NB4 (cell line): ENCODE measurements around the gene C1QTNF1.

Experiments
- DNase-seq: peaks from one replicate; pipeline ENCODE4 v3.0.0; 2010; ENCODE audit warnings: low read depth
- H3K4me3 ChIP-seq: one replicate; pipeline ENCODE4 v1.5.1; 2011; ENCODE audit warnings: mild to moderate bottlenecking, low read depth, low read length, moderate library complexity
- MYC ChIP-seq: IDR thresholded peaks from 2 replicates; pipeline ENCODE4 v1.6.1; 2011; ENCODE audit warnings: low read depth, low read length
- POLR2A ChIP-seq: IDR thresholded peaks from 2 replicates; pipeline ENCODE4 v1.6.1; 2011; ENCODE audit warnings: mild to moderate bottlenecking; ENCODE audit not compliant: insufficient read length; ENCODE audit errors: extremely low read depth
- TF ChIP-seq, protein P1 (sequence below): IDR thresholded peaks from 2 replicates; pipeline ENCODE4 v1.6.1; 2011; ENCODE audit warnings: low read depth, low read length
- TF ChIP-seq, protein P2 (sequence below): IDR thresholded peaks from one replicate; pipeline ENCODE4 v1.5.1; 2012; ENCODE audit warnings: low read depth, low read length

C1QTNF1 gene

DNA sequence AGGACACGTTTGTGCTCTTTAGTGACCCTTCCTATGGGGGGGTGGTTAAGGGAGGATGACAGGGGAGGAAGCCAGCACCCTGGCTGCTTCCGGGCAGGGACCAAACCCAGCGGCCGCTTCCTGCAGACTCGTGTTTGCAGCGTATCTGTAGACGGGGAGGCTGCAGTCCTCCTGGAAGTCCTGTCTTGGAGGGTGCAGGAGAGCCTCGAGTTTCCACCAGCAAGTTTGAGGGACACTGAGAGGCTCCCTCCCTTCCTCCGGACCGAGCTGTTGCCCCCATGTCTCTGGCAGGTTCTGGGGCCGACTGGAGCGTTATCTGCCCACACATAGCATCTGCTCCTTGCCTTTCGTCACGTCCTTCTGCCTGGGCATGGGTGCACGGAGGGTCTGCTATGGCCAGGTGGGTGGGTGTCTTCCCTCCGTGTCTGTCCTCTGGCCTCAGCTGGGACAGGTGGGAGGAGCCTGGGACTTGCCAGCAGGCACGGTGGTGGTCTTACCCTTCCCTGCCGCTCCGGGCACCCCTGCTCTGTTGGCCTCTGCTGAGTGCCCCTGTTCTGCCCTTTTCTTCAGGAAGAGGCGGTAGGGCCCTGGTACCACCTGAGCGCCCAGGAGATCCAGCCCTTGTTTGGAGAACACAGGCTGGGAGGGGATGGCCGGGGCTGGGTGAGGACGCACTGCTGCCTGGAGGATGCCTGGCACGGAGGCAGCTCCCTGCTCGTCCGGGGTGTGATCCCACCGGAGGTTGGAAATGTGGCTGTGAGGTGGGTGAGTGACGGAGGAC, 59.4 kb downstream of the C1QTNF1 start:
- TF ChIP-seq, protein P1, sequence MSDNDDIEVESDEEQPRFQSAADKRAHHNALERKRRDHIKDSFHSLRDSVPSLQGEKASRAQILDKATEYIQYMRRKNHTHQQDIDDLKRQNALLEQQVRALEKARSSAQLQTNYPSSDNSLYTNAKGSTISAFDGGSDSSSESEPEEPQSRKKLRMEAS: no peak
- TF ChIP-seq MYC (no peak), POLR2A (no peak)
- no peak overlapping the region for H3K4me3 ChIP-seq
- no peak for DNase-seq

DNA sequence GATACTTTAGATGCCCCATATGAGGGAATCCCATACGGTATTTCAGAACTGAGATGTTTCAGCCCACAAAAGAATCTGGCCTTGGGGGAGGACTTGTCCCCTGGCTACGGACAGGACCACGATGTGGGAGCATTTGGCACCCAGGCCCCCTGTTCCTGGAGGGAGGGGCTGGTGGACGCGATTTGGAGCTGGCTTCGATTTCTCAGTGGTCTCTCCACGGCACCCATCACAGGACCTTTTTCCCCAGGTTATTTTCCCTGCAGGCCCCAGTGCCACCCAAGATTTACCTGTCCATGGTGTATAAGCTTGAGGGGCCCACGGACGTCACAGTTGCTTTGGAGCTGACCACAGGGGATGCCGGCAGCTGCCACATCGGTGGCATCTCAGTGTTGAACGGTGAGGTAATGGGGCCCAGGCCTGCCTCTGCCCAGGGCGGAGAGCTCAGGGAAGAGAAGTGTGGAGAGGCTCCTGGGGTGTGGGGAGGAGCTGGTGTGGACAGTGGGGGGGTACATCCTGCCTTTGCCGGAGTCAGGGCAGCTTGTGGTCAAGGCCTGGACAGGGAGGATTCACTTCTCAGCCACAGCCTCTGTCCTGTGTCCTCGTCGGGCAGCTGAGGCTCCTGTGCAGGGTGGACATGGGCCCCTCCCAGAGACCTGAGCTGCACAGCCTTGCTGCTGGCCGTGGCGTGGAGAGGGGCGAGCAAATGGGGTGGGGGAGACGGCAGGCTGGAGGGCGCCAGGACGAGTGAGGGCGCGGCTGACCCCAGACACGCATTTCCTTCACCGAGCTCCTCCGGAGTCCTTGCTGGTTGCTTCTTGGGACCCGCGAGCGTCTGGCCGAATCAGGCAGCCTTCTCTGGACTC, 60.6 kb downstream of the C1QTNF1 start:
- no peak for TF ChIP-seq MYC
- TF ChIP-seq, protein P1: no peak
- TF ChIP-seq, protein P2, sequence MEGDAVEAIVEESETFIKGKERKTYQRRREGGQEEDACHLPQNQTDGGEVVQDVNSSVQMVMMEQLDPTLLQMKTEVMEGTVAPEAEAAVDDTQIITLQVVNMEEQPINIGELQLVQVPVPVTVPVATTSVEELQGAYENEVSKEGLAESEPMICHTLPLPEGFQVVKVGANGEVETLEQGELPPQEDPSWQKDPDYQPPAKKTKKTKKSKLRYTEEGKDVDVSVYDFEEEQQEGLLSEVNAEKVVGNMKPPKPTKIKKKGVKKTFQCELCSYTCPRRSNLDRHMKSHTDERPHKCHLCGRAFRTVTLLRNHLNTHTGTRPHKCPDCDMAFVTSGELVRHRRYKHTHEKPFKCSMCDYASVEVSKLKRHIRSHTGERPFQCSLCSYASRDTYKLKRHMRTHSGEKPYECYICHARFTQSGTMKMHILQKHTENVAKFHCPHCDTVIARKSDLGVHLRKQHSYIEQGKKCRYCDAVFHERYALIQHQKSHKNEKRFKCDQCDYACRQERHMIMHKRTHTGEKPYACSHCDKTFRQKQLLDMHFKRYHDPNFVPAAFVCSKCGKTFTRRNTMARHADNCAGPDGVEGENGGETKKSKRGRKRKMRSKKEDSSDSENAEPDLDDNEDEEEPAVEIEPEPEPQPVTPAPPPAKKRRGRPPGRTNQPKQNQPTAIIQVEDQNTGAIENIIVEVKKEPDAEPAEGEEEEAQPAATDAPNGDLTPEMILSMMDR: no peak
- TF ChIP-seq POLR2A: no peak
- DNase-seq: no peak

DNA sequence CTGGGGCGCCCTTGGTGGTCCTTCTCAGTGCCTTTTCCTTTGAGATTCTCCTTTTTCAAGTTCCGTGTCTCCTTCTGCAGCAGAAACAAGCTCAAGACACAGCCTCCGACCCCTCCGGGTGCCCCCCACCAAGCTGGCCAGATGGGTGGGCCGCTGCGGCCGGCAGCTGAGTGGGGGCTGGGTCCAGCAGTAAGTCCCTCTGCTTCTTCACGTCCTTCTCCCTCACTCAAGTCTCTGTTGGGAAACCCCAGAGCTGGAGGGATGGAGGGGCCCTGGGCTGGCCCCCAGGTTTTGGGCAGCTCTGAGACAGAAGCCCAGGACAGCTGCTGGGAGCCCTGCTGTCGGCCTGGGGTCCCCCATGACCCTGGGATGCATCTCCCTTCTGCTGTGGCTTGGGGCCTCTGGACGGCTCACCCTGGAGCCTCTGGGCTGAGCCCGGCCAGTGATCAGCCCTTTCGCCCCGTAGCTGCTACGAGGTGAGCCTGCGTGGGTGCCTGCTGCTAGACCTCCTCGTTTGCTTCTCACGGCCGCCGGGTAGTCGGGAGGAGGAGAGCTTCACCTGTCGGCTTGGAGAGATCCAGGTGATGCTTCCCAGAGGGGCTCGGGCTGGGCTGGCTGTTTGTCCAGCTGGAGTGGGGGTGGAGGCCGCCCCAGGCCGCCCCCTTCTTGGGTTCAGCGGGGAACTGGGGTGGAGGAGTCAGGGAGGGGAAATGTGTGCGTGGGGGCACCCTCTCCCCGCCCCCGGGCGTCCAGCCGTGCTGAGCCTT, 61.4 kb downstream of the C1QTNF1 start:
- TF ChIP-seq POLR2A (no peak), MYC (no peak)
- TF ChIP-seq, protein P1: no peak
- TF ChIP-seq, protein P2: no peak
- no peak overlapping the region for H3K4me3 ChIP-seq
- DNase-seq: no peak

More for the DNA sequence above, 60.6 kb downstream of the C1QTNF1 start:
- no peak overlapping the region for H3K4me3 ChIP-seq

GRCh38 chr17:79085921-79086551, 62.1 kb downstream of the C1QTNF1 start:
- TF ChIP-seq, protein P2: no peak
- TF ChIP-seq MYC (no peak), POLR2A (no peak)
- TF ChIP-seq, protein P1: no peak
- no peak overlapping the region for H3K4me3 ChIP-seq
- no peak for DNase-seq

- no peak overlapping the region for H3K4me3 ChIP-seq
- TF ChIP-seq, protein P2: no peak
- TF ChIP-seq MYC: no peak
- TF ChIP-seq POLR2A: no peak
- TF ChIP-seq, protein P1: no peak
- no peak for DNase-seq
Measured at GRCh38 chr17:79086609-79087427, 62.8 kb downstream of the C1QTNF1 start.
